ENCODE measurements around the gene SLC2A1.

DNA sequence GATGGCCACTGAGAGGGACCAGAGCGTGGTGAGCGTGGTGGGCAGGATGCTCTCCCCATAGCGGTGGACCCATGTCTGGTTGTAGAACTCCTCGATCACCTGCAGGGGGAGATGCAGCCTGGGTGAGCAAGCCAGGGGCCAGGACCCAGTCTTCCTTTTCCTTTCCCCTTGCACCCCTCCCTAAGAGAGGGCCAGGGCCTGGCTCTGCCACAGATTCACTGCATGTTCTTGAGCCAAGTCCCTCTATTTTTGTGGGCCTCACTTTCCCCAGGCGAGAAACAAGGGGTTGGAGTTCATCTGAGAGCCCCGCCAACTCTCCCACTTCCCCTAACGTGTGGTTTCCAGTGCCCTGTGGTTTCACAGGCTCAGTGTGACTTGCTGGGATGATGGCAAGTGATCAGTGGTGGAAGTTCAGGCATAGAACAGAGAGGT, 27.5 kb downstream of the SLC2A1 start:
- TF ChIP-seq POLR2A (IDR thresholded peaks at IDR 0.05), result no peak
- TF ChIP-seq, protein P1, sequence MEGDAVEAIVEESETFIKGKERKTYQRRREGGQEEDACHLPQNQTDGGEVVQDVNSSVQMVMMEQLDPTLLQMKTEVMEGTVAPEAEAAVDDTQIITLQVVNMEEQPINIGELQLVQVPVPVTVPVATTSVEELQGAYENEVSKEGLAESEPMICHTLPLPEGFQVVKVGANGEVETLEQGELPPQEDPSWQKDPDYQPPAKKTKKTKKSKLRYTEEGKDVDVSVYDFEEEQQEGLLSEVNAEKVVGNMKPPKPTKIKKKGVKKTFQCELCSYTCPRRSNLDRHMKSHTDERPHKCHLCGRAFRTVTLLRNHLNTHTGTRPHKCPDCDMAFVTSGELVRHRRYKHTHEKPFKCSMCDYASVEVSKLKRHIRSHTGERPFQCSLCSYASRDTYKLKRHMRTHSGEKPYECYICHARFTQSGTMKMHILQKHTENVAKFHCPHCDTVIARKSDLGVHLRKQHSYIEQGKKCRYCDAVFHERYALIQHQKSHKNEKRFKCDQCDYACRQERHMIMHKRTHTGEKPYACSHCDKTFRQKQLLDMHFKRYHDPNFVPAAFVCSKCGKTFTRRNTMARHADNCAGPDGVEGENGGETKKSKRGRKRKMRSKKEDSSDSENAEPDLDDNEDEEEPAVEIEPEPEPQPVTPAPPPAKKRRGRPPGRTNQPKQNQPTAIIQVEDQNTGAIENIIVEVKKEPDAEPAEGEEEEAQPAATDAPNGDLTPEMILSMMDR (IDR thresholded peaks at IDR 0.05), result no peak

Measured in lower leg skin (tissue), 3 donors.